GM21576 (cell line): ENCODE results near the gene DIS3L2.

Experiments
- ATAC-seq: cut with Tn5 transposase; IDR thresholded peaks from one replicate; pipeline ENCODE4 v1.9.1; 2021; ENCODE audit warnings: mild to moderate bottlenecking, moderate library complexity; ENCODE audit not compliant: unreplicated experiment

DIS3L2 gene

GRCh38 chr2:232052591-232052990 is 91.1 kb downstream of the DIS3L2 start:
- no peak for ATAC-seq

- no peak for ATAC-seq
Observed at GRCh38 chr2:232053777-232054176, 92.3 kb downstream of the DIS3L2 start.

GRCh38 chr2:232058063-232058877 is 96.8 kb downstream of the DIS3L2 start:
- ATAC-seq = no peak

- ATAC-seq = no peak
Observed at GRCh38 chr2:232058931-232059330, 97.4 kb downstream of the DIS3L2 start.

- ATAC-seq = no peak
Observed at GRCh38 chr2:232061265-232061664, 99.8 kb downstream of the DIS3L2 start.

GRCh38 chr2:232073026-232073425 is 111.5 kb downstream of the DIS3L2 start:
- ATAC-seq = no peak

- ATAC-seq = no peak
Observed at GRCh38 chr2:232073699-232074098, 112.2 kb downstream of the DIS3L2 start.

- no peak for ATAC-seq
Observed at GRCh38 chr2:232075080-232075479, 113.6 kb downstream of the DIS3L2 start.

GRCh38 chr2:232075859-232076258 is 114.3 kb downstream of the DIS3L2 start:
- ATAC-seq = no peak

GRCh38 chr2:232076272-232076671 is 114.8 kb downstream of the DIS3L2 start:
- no peak for ATAC-seq

- ATAC-seq = no peak
Observed at GRCh38 chr2:232076736-232077135, 115.2 kb downstream of the DIS3L2 start.

GRCh38 chr2:232085164-232085563 is 123.7 kb downstream of the DIS3L2 start:
- ATAC-seq = no peak

- ATAC-seq = no peak
Observed at GRCh38 chr2:232085826-232086425, 124.4 kb downstream of the DIS3L2 start.

- ATAC-seq = no peak
Observed at GRCh38 chr2:232088771-232089170, 127.3 kb downstream of the DIS3L2 start.

- ATAC-seq = no peak
Observed at GRCh38 chr2:232094201-232094600, 132.7 kb downstream of the DIS3L2 start.

- ATAC-seq = no peak
Observed at GRCh38 chr2:232094883-232095282, 133.4 kb downstream of the DIS3L2 start.

GRCh38 chr2:232097260-232097659 is 135.7 kb downstream of the DIS3L2 start:
- ATAC-seq = no peak

- no peak for ATAC-seq
Observed at GRCh38 chr2:232097758-232098157, 136.2 kb downstream of the DIS3L2 start.

GRCh38 chr2:232102380-232102779 is 140.9 kb downstream of the DIS3L2 start:
- no peak for ATAC-seq

- no peak for ATAC-seq
Observed at GRCh38 chr2:232103140-232103737, 141.7 kb downstream of the DIS3L2 start.

- no peak for ATAC-seq
Observed at GRCh38 chr2:232104076-232104646, 142.6 kb downstream of the DIS3L2 start.

GRCh38 chr2:232111551-232111950 is 150.0 kb downstream of the DIS3L2 start:
- ATAC-seq = no peak
